Stimulated activated CD8-positive, alpha-beta memory T cell treated with anti-CD3 and anti-CD28 coated beads, Interleukin-7, amount 100 ng/mL, for 4 hours (primary cell): Measurements from ENCODE around the gene FAR2.
"Not testable (repeated sequence)": the region's sequence is repeated elsewhere in the genome, so short reads cannot be mapped to it uniquely, and the experiment has no call there.

Source experiments
- DNase-seq, 2 donors: peaks; one replicate each; pipeline ENCODE4 v3.0.0-alpha.2; 2020; ENCODE audit warnings: low read depth in 2 of 2

Gene FAR2

GRCh38 chr12:29320295-29321085, 171.4 kb downstream of the FAR2 start:
- DNase-seq: no peak

- no peak for DNase-seq
Measured at GRCh38 chr12:29322157-29322556, 173.1 kb downstream of the FAR2 start.

- no peak for DNase-seq
Measured at GRCh38 chr12:29329411-29329810, 180.3 kb downstream of the FAR2 start.

- no peak for DNase-seq
Measured at GRCh38 chr12:29333178-29333577, 184.1 kb downstream of the FAR2 start.

- DNase-seq: no peak
Measured at GRCh38 chr12:29334937-29335336, 185.9 kb downstream of the FAR2 start.

GRCh38 chr12:29337325-29337724, 188.2 kb downstream of the FAR2 start:
- no peak for DNase-seq

GRCh38 chr12:29343022-29343799, 194.1 kb downstream of the FAR2 start:
- no peak for DNase-seq

- DNase-seq: no peak
Measured at GRCh38 chr12:29346769-29347421, 197.8 kb downstream of the FAR2 start.

GRCh38 chr12:29350080-29350479, 201.0 kb downstream of the FAR2 start:
- DNase-seq: no peak

- no peak for DNase-seq
Measured at GRCh38 chr12:29354954-29355353, 205.9 kb downstream of the FAR2 start.

- no peak for DNase-seq
Measured at GRCh38 chr12:29365091-29365490, 216.0 kb downstream of the FAR2 start.

- DNase-seq: no peak
Measured at GRCh38 chr12:29374012-29374411, 224.9 kb downstream of the FAR2 start.

- DNase-seq: no peak
Measured at GRCh38 chr12:29374913-29375312, 225.8 kb downstream of the FAR2 start.

- no peak for DNase-seq
Measured at GRCh38 chr12:29376118-29376517, 227.0 kb downstream of the FAR2 start.

- DNase-seq: peak; percentile 79 to 89
Measured at GRCh38 chr12:29380536-29381523, 231.8 kb downstream of the FAR2 start, which contains the start of gene ERGIC2. Gene ERGIC2 (minus strand): TSS chr12:29381172. CDS start chr12:29371633, 9,539 bp downstream.

GRCh38 chr12:29382251-29382650, 233.2 kb downstream of the FAR2 start:
- no peak for DNase-seq

- DNase-seq: not testable (repeated sequence)
Measured at GRCh38 chr12:29385194-29385593, 236.1 kb downstream of the FAR2 start.
